IMR-90 (cell line): ENCODE results near the gene EFCAB8. TPM values are rescaled to one million over a fixed set of nuclear protein-coding genes. Genes with fewer than 3 reads are reported as not detected.

Source experiments
- ATAC-seq: fragments of 200-7000 bp; cut with Tn5 transposase; 2 replicates; pipeline ENCODE4 v1.9.1; 2020; ENCODE audit warnings: low read depth, mild to moderate bottlenecking, moderate library complexity
- BruUV-seq: library from RNA; stranded (reverse); fragments of 400-500 nt; replicated peaks from 2 replicates; lab custom pipeline; 2021; lab: Mats Ljungman, UMichigan
- CTCF ChIA-PET: fragments of 300-600 bp; formaldehyde crosslinking; extraction: SDS; loops from one replicate; lab custom pipeline; 2021; ENCODE audit warnings: antibody characterized with exemption; lab: Yijun Ruan, JAX
- POLR2A ChIA-PET: fragments of 300-600 bp; sonication (Branson Sonifier 250); formaldehyde crosslinking; loops from one replicate; lab custom pipeline; 2022; ENCODE audit warnings: antibody characterized with exemption; ENCODE audit not compliant: unreplicated experiment; lab: Charles Lee
- DNase-seq: peaks from one replicate; pipeline ENCODE4 v3.0.0; 2013
- H2AFZ ChIP-seq: replicated peaks from 2 replicates; pipeline ENCODE3; 2013; ENCODE audit warnings: low read length, mild to moderate bottlenecking; ENCODE audit not compliant: poor library complexity
- H2AK5ac ChIP-seq: 2 replicates; pipeline ENCODE4 v1.6.1; 2013; ENCODE audit warnings: low read depth, low read length, inconsistent platforms
- H2AK9ac ChIP-seq: replicated peaks from 2 replicates; pipeline ENCODE3; 2013; ENCODE audit warnings: mild to moderate bottlenecking, low read depth, low read length, moderate library complexity; ENCODE audit not compliant: poor library complexity
- H2BK120ac ChIP-seq: 2 replicates; pipeline ENCODE4 v1.6.1; 2013; ENCODE audit warnings: low read depth, low read length, inconsistent platforms
- H2BK15ac ChIP-seq: 3 replicates; pipeline ENCODE4 v1.6.1; 2013; ENCODE audit warnings: low read depth, low read length, inconsistent platforms
- H2BK20ac ChIP-seq: 2 replicates; pipeline ENCODE4 v1.6.1; 2013; ENCODE audit warnings: low read depth, mild to moderate bottlenecking, inconsistent platforms, low read length, moderate library complexity
- H2BK5ac ChIP-seq: 2 replicates; pipeline ENCODE4 v1.6.1; 2013; ENCODE audit warnings: mild to moderate bottlenecking, low read depth, low read length, inconsistent platforms; ENCODE audit not compliant: poor library complexity, severe bottlenecking
- H3K14ac ChIP-seq: replicated peaks from 2 replicates; pipeline ENCODE4 v1.6.1; 2013; ENCODE audit warnings: low read depth, low read length, inconsistent platforms
- H3K18ac ChIP-seq: 2 replicates; pipeline ENCODE4 v1.6.1; 2013; ENCODE audit warnings: low read depth, low read length, control low read depth
- H3K23ac ChIP-seq: 2 replicates; pipeline ENCODE4 v1.6.1; 2013; ENCODE audit warnings: low read depth, low read length, inconsistent platforms
- H3K27ac ChIP-seq: 2 replicates; pipeline ENCODE4 v1.5.1; 2013; ENCODE audit warnings: mild to moderate bottlenecking, control low read depth, low read length; ENCODE audit not compliant: insufficient read depth
- H3K27me3 ChIP-seq: 2 replicates; pipeline ENCODE4 v1.6.1; 2013; ENCODE audit warnings: low read length; ENCODE audit not compliant: control insufficient read depth, insufficient read depth
- H3K36me3 ChIP-seq: 2 replicates; pipeline ENCODE4 v1.6.1; 2013; ENCODE audit warnings: low read length, mixed read lengths; ENCODE audit not compliant: control insufficient read depth, insufficient read depth
- H3K4ac ChIP-seq: 2 replicates; pipeline ENCODE4 v1.6.1; 2013; ENCODE audit warnings: low read depth, low read length, inconsistent platforms
- H3K4me1 ChIP-seq: 2 replicates; pipeline ENCODE4 v1.6.1; 2013; ENCODE audit warnings: low read length, mixed read lengths; ENCODE audit not compliant: control insufficient read depth, insufficient read depth
- H3K4me2 ChIP-seq: 2 replicates; pipeline ENCODE4 v1.6.1; 2013; ENCODE audit warnings: low read depth, mild to moderate bottlenecking, control low read depth, low read length, moderate library complexity
- H3K4me3 ChIP-seq: 2 replicates; pipeline ENCODE4 v1.5.1; 2013; ENCODE audit warnings: low read depth, mild to moderate bottlenecking, control low read depth, low read length, moderate library complexity; ENCODE audit not compliant: insufficient read depth
- H3K56ac ChIP-seq: 2 replicates; pipeline ENCODE4 v1.6.1; 2013; ENCODE audit warnings: low read length, inconsistent platforms; ENCODE audit not compliant: insufficient read depth; ENCODE audit errors: extremely low read depth
- H3K79me1 ChIP-seq, 2 experiments: 2 replicates each; pipeline ENCODE4 v1.6.1; 2013; ENCODE audit warnings: low read length in 2 of 2, inconsistent platforms in 1 of 2, low read depth in 1 of 2
- H3K9ac ChIP-seq: 2 replicates; pipeline ENCODE4 v1.6.1; 2013; ENCODE audit warnings: low read depth, low read length, control low read depth
- H3K9me1 ChIP-seq: 2 replicates; pipeline ENCODE4 v1.6.1; 2013; ENCODE audit warnings: low read length, inconsistent platforms; ENCODE audit not compliant: insufficient read depth
- H3K9me3 ChIP-seq: 2 replicates; pipeline ENCODE4 v1.6.1; 2013; ENCODE audit warnings: low read length; ENCODE audit not compliant: control insufficient read depth, insufficient read depth
- H4K20me1 ChIP-seq: 2 replicates; pipeline ENCODE4 v1.6.1; 2013; ENCODE audit warnings: low read length, inconsistent platforms; ENCODE audit not compliant: insufficient read depth
- H4K5ac ChIP-seq: 2 replicates; pipeline ENCODE4 v1.6.1; 2013; ENCODE audit warnings: mild to moderate bottlenecking, low read depth, low read length, control low read depth
- H4K8ac ChIP-seq, 2 experiments: 2 replicates each; pipeline ENCODE4 v1.6.1; 2013; ENCODE audit warnings: low read depth in 2 of 2, low read length in 2 of 2, control low read depth in 1 of 2, inconsistent platforms in 1 of 2
- H4K91ac ChIP-seq: 2 replicates; pipeline ENCODE4 v1.6.1; 2013; ENCODE audit warnings: low read depth, low read length, inconsistent platforms; ENCODE audit not compliant: insufficient read depth
- BHLHE40 ChIP-seq: fragments of 150-350 bp; IDR thresholded peaks from 2 replicates; pipeline ENCODE4 v1.6.1; 2016; ENCODE audit warnings: mild to moderate bottlenecking, low read depth, low read length
- CEBPB ChIP-seq: IDR thresholded peaks from 2 replicates; pipeline ENCODE4 v1.6.1; 2012; ENCODE audit warnings: low read depth, low read length, improper control_type of control experiment
- CTCF ChIP-seq: conservative IDR thresholded peaks from 2 replicates; pipeline ENCODE4 v1.5.1; 2012; ENCODE audit warnings: mild to moderate bottlenecking, low read depth, low read length, improper control_type of control experiment
- ELK1 ChIP-seq: fragments of 150-350 bp; IDR thresholded peaks from 2 replicates; pipeline ENCODE4 v1.6.1; 2016; ENCODE audit warnings: low read depth, mild to moderate bottlenecking, low read length, moderate library complexity, borderline replicate concordance
- FOS ChIP-seq: fragments of 150-350 bp; IDR thresholded peaks from 2 replicates; pipeline ENCODE4 v1.6.1; 2016; ENCODE audit warnings: low read depth, low read length
- MAFK ChIP-seq: IDR thresholded peaks from 2 replicates; pipeline ENCODE4 v1.6.1; 2012; ENCODE audit warnings: low read depth, low read length, improper control_type of control experiment
- MXI1 ChIP-seq: IDR thresholded peaks from 2 replicates; pipeline ENCODE4 v1.6.1; 2012; ENCODE audit warnings: low read depth, mild to moderate bottlenecking, low read length, moderate library complexity, borderline replicate concordance
- USF2 ChIP-seq: fragments of 150-350 bp; IDR thresholded peaks from 2 replicates; pipeline ENCODE4 v1.6.1; 2017; ENCODE audit warnings: mild to moderate bottlenecking, antibody characterized with exemption, low read length, low read depth
- WGBS, 2 experiments: methylation state at CpG; one replicate each; pipeline versions ENCODE4 v1.1.5 to v1.1.7; 2013; ENCODE audit warnings: missing lambda C conversion rate in 2 of 2; ENCODE audit not compliant: insufficient read length in 1 of 2; ENCODE audit errors: extremely low coverage in 2 of 2; 5-methylcytosine and 5-hydroxymethylcytosine counted together
- dilution Hi-C: fragments of 300-500 bp; cut with HindIII; formaldehyde crosslinking; loops from one replicate; pipeline ENCODE4 v1.14.3; 2018; ENCODE audit warnings: low sequenced_read_pairs; ENCODE audit not compliant: unreplicated experiment
- in situ Hi-C: fragments of 300-500 bp; cut with MboI; formaldehyde crosslinking; loops from 3 replicates; pipeline ENCODE4 v1.14.3; 2019; ENCODE audit warnings: low sequenced_read_pairs, inconsistent platforms, mixed read lengths
- intact Hi-C: fragments of 100-400 bp; cut with micrococcal nuclease; formaldehyde crosslinking; loops from 2 replicates; pipeline ENCODE4 v1.10.0; 2022
- polyA plus RNA-seq, 3 experiments: library from polyadenylated mRNA; depleted of rRNA; stranded (reverse); fragments of >200 nt; gene quantifications; 2 replicates each; pipeline ENCODE4 v1.2.3, GENCODE V29; 2012; ENCODE audit warnings: low replicate concordance in 1 of 3
- total RNA-seq: library from RNA; depleted of rRNA; stranded (reverse); fragments of >200 nt; gene quantifications from 2 replicates; pipeline ENCODE4 v1.2.3, GENCODE V29; 2012

The EFCAB8 gene
- total and polyA plus RNA-seq, 2 of the 4 experiments (the other 2 are of a cell fraction) = not detected

GRCh38 chr20:32889281-32889680 is 30.6 kb downstream of the EFCAB8 start:
- dilution Hi-C loops = no loop called here
- in situ Hi-C loops = no loop called here
- intact Hi-C loops = no loop called here

More at GRCh38 chr20:32889281-32889680, 30.6 kb downstream of the EFCAB8 start:
- Histone ChIP-seq H2AFZ (peak overlapping the region; percentile 14), H2AK9ac (no peak overlapping the region), H2BK20ac (no peak overlapping the region), H2AK5ac (no peak overlapping the region), H3K27me3 (peaks cover 2% of the 10 kb centered on the region; the same call in 1 of the 2 replicates), H3K4me1 (no peaks in the 10 kb centered on the region), H2BK5ac (no peak overlapping the region), H4K8ac (no peak overlapping the region), H4K20me1 (no peaks in the 10 kb centered on the region), H3K9me3 (no peaks in the 10 kb centered on the region), H2BK120ac (no peak overlapping the region), H3K9me1 (peaks cover under 1% of the 10 kb centered on the region; the same call in 1 of the 2 replicates), H3K18ac (no peak overlapping the region), H3K4me2 (no peak overlapping the region), H4K91ac (no peak overlapping the region), H3K27ac (no peak overlapping the region), H3K4me3 (no peak overlapping the region), H3K36me3 (no peaks in the 10 kb centered on the region), H3K23ac (no peak overlapping the region), H4K5ac (no peak overlapping the region), H3K14ac (no peak overlapping the region), H2BK15ac (no peak overlapping the region), H3K56ac (no peak overlapping the region), H3K79me1 (no peaks in the 10 kb centered on the region), H3K9ac (no peak overlapping the region), H3K4ac (no peak overlapping the region)
- ATAC-seq (no peak), DNase-seq (no peak)
- no CpG with 5 or more reads among the region's 5 CpGs for WGBS, 2 experiments
- TF ChIP-seq CEBPB (no peak), BHLHE40 (no peak), FOS (no peak), MAFK (no peak), ELK1 (no peak), MXI1 (no peak), USF2 (no peak), CTCF (no peak)
- no TSS peak for BruUV-seq
- POLR2A ChIA-PET = interaction anchor here (0.7 kb wide), 1 partner anchor 97 kb away, joined by 5 read pairs; no protein-coding TSS in a partner anchor
- CTCF ChIA-PET = no interaction called here
